HG02623 (cell line): ENCODE data around the gene DGKG.

ENCODE experiments used
- ATAC-seq: cut with Tn5 transposase; IDR thresholded peaks from one replicate; pipeline ENCODE4 v1.9.1; 2021; ENCODE audit warnings: moderate library complexity; ENCODE audit not compliant: unreplicated experiment

Gene DGKG

DNA sequence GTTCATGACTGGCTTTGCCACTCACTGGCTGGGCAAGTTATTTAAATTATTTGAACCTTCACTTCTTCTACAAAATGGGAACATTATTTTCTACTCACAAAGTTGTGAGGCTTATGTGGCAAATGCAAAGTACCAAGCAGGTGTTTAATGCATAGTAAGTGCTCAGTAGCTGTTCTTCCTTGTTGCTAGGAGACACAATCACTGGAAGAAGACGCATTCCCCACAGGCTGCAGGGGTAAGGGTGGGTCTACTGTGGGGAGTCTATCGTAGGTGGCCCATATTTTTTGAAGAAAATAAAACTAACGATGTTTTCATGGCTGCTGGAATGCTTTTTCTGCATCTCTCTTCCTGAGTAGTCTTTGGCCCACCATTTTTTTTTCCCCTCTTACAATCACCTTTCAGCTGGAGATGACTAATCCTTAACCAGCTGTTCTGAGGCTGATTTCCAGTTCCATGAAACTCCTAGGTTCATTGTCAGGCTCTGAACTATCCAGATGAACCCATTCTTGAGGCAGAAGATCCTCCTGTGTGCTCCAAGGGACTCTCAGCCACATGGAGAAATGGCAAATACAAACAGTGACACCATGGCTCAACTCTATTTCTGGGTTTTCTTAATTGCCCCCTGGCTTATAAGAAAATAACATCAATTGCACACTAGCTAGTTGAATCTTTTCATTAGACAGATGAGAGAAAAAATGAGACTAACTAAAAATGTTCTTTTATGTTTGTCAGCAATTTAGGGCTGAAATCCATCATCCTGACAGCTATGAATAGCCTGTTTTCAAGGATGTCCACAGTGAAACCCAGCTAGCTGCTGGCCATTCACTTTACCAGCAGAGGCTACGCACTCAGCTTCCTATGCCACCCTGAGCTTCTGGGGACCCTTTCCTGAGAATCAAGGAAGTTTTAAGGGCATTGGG is 144.9 kb downstream of the DGKG start:
- ATAC-seq, result no peak

DNA sequence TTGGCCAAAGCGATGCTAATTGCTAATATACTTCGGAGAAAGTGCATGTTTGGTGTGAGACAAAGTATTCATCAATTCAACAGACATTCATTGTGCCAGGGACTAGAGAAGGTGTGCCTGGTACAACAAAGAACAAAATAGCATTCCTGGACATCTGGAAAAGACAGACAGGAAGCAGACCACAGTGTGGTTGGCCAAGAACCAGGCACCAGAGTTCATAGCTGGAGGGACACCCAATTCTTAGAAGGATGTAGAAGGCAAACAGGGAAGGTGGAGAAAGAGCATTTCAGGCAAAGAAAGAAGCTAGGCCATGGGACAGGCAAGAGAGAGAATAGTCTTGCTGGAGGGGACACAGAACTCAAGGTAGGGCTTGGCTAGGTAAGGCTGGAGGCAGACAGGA is 147.4 kb downstream of the DGKG start:
- ATAC-seq, result no peak

DNA sequence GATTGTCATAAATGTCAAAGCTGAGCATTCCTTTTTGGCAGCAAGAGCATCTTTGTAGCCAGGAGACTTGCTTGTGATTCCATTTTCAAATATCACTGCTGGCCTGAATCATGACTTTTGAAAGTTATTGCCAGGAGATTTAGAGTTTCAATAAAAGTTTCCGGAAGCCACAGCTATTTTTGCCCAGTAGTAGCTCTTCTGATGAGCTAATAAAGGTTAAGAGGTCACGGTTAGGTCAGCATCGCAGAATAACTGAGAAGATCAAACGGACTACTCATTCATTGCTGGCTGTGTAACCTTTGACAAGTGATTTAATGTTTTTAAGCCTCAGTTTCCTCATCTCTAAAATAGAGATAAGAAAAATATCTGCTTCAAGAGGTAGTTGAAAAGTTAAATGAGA is 148.1 kb downstream of the DGKG start:
- no peak for ATAC-seq

DNA sequence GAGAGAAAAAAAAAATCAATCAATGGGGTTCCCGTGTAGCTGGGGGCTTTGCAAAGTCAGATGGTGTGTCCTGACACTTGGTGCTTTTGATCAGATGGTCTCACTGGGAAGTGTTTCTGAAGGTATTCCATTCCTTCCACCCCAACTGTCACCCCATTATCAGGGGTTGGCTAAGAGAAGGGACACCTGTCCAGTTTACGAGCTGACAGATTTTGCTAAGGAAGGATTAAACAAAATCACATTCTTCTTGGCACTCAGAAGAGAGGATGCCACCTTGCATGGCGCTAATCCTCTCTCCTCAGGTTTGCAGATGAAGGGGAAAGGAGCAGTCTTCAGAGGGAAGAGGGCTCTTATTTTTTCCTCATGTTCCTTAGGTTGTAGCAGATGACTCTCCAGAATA is 149.4 kb downstream of the DGKG start:
- no peak for ATAC-seq

DNA sequence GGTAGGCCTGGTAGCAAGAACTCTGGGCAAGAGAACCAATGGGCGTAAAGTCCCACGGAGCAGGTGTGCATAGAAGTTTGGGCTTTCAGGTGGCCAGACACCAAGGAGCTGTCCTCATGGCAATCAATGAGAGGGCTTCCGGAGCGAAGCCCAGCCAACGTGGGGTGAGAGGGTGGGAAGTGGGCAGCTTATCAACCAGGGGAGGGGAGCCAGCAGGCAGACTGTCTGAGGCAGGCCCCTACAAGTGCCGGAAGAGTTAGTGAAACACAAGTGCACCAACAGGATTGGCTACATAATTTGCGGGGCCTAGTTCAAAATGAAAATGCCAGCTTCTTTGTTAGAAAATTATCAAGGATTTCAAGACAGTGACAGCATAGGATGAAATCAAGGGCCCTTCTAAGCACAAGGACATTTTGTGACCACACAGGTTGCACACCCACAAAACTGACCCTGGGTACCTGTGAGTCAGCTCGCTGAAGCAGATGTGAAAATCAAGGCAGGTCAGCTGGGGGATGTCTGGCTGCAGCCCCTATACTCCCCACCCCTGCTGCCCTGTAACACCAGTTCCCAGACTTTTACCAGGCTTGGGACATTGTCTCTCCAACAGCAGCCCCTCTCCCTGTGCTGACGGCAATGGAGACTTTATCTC is 151.1 kb downstream of the DGKG start:
- ATAC-seq, result no peak

DNA sequence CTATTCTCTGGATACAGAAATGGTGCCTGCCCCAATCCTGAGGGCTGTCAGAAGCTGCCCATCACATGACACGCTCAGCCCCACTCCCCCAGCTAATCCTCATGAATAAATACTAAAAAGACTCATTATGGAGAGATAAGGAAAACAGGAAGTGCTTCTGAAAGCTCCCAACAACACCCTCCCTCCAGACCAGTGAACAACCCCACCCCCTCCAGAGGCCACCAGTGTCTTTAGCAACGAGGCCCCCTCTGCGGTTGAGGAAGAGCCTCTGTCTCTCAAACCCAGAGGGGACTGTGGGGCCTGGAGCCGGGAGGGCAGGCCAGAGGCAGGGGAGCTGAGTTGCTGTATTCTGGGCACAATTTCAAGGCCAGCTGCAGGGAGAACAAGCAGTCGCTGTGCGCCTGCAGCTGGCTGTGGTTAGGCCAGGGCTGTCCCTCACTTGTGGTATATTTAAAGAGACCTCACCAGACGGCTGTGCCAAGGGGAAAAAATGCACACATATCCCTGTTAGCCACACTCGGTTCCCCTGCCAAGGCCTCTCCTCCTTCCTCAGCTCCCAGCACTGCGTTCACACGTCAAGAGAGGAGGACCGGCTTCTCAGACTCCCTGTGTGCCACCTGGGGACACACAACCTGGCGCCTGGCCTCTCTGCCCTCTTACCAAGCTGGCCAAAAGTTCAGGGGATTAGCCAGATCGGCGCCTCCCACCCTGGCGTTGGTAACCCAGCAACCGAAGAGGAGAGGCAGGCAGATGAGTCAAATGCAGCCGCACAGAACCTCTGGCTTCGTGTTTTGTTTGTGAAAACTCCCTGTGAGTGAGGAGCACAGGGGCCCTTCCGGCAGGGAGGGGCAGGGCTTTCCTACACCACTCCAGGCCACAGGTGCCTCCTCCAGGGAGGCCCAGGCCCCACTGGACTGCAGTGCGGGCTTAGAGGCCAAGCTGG is 152.0 kb downstream of the DGKG start:
- no peak for ATAC-seq

DNA sequence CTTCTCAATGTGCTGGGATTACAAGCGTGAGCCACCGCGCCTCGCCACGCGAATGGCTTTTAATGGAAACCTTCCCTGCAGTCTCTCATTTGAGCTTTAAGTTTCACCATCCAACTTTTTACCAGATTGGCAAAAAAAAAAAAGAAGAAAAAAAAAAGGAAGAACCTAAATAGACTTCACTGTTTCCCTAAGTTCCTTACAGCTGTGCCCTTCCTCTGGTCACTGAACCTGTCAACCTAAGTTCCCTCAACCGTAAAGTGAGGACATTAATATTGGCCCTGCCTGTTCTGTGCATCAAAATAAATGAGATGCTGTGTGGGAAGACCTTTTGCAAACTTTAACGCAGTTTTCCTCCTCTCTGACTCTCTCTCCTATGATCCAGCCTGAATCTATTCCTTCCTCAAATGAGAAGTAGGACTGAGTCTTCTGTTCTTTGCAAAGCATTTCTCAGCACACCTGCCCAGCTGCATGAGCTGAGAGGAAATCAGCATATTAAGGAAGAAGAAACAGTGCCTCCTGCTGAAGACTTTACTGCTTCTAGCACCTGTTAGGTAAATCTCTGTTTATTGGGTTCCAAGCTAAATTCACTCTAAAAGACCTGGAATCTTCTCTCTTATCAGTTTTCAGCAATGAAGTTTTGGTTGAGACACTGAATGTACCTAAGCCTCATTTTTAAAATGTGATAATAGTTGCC is 153.6 kb downstream of the DGKG start:
- ATAC-seq, result no peak

DNA sequence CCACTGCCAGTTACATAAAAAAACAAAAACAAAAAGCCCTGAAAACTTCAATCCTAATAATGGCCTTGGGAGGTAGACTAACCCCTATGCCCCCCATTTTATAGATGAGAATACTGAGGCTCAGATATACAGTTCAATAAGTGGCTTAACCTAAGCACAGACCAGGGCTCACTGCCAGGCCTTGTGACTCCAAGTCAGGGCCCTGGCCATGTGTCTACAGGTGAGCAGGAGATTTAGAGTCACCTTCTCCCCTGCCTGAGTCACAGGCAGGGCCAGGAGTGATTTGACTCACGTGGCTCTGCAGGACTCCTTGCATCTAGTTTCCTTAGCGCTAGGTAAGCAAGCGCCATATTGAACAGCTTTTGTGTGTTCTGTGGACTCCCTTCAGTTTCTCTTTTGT is 154.5 kb downstream of the DGKG start:
- ATAC-seq, result no peak

DNA sequence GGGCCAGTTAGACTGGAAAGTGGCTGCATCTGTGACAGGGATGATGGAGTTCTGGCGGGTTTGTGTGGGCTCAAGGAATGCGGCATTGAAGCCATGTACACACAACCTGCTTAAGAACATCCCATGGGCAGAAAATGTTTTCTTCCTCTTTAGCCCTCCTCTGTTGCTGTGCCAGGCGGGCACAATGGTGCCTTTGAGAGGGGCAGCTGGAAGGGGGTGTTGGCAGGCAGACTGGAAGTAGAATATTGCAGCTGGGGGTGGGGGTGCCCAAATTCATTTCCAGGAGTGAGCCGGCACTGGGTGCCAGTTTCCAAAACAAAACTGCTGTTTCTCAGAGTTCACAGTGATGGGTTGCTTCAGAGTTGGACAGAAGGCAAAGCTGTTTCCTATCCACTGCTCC is 161.3 kb downstream of the DGKG start:
- no peak for ATAC-seq

DNA sequence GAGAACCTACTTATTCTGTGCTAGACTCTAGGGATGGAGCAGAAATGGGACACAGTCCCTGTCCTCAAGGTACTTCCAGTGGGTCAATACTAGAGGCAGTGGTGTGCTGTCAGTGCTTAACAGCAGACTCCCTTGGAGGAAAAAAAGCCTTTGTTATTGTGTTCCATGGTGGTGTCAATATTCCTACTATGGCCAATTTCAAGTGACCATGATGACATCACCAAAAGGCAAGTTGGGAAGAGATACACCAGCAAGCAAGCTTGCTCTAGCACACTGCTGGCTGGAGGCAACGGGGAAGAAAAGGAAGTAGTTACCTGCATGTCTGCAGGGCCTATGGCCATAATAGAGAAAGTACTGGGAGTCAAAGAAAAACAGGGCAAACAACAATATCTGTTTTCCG is 163.6 kb downstream of the DGKG start:
- no peak for ATAC-seq

DNA sequence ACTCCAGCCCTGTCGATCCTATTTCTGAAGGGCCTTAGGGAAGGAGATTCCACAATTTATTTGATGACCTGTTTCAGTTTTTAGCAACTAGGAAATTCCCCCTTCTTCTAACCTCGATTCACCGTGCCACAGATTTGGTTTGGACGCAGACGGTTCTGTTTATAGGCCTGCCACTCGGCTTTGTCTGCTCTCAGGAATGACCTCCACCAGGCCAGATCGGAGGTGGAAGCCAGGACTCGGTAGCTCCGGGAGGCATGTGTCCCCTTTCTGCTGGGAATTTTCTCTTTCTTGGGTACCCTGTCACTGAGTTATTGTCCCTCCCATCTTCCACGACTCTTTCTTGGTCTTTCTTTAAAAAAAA is 167.6 kb downstream of the DGKG start:
- ATAC-seq, result no peak

DNA sequence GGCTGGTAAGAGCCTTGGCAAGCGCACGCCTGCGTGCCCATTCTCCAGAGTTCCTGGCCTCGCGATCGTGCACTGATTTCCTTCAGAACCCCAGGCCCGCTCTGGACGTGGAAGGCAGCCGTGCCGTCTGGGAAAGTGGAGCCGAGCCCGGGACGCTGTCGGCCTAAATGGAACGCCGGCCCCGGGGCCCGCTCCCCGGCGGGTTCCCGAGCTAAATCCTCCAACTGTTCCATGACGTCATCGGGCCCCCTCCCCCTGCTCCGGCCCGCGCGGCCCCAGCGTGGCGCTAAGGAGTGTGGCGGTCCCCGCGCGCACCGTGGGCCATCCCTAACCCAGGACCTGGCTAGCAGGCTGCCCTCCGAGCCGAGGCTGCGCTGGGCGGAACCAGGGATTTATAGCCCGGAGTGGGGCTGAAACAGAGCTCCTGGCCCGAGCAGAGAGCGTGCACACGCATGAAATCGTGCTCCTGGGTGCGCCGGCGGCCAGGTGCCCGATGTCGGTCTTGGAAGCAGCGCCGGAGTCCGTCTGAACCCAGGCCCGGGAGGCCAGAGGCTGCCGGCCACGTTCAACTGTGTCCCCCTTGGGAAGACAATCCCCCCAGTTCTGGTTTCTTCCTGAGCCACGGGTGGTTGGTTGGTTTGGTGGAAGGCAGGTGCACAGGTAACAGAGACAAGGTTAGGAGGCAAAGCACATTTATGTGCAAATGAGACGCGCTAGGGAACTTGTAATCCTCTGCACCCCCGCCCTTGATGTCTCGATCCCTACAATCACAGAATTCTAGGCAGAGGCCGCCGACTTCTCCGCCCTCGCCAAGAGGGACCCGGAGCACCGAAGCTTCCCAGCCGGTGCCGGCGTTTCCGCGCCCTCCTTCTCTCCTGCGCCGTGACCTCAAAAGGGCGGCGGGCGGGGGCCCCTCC is 168.2 kb downstream of the DGKG start:
- no peak for ATAC-seq

DNA sequence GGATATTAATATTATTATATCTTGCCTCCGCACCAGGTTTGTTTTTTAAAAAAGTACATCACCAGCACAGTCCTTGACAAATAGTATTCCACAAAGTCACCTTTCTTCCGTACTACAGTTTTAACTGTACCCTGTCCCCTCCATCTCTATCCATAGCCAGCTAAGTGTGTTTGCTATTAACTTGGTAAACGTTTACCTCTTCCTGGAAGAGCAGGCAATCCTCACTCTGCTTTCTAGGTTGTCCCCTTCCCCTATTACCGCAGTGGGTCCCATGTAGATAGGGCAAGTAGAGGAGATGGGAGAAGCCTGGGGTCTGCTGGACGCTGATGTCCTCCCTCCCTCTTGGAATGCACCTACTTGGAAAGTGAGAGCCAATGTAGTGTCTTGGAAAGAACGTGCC is 169.2 kb downstream of the DGKG start:
- ATAC-seq, result no peak

DNA sequence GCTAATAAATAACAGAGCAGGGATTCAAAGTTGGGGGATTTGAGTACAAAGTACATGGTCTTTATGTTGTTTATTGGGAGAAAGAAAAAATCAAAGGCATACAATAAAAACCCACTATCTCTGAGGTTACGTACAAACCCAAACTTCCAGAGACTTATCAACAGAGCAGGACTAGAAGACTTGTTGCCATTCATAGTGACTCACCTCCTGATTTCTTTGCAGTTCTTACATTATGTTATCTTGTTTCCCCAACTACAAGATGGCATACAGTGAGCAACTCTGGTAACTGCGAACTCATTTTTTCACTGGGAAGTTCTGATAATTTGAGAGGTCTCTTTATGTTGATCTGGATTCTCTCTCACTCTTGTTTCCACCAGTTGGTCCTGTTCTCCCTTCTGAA is 172.5 kb downstream of the DGKG start:
- ATAC-seq, result no peak

DNA sequence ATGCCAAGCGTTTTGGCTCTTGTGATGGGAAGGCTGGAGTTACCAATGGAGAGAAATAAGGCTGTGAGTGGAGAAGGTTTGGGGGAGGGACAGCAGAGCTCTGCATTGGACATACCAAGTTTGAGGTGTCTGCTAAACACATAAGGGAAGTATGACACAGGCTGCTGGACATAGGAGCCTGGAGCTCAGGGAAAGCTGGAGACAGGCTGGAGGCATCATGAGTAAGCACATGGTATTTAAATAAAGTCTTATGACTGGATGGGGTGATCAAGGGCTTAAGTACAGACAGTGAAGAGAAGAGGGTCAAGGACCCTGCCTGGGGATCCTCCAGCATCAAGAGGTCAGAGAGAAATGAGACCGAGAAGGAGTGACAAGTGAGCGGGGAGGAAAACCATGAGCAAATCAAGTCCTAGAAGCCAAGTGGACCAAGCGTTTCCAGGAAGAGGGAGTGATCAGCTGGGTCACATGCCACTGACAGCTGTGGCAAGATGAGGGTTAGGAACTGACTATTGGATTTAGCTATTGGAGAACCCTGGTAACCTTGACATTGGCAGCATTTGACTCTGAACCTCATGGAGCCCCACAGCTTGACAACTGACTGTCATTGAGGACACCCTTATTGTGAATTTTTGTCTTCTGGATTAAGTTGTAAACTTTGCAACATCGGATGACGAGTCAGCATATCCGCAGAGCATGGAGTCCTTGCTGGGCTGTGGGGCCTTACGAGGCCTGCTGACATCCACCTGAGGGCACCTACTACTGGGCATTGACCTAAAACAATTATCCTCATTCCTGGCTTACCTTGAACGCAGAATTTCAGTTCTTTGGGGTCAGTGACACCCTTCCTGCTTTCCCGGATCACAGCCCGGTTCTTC is 174.4 kb downstream of the DGKG start:
- no peak for ATAC-seq

DNA sequence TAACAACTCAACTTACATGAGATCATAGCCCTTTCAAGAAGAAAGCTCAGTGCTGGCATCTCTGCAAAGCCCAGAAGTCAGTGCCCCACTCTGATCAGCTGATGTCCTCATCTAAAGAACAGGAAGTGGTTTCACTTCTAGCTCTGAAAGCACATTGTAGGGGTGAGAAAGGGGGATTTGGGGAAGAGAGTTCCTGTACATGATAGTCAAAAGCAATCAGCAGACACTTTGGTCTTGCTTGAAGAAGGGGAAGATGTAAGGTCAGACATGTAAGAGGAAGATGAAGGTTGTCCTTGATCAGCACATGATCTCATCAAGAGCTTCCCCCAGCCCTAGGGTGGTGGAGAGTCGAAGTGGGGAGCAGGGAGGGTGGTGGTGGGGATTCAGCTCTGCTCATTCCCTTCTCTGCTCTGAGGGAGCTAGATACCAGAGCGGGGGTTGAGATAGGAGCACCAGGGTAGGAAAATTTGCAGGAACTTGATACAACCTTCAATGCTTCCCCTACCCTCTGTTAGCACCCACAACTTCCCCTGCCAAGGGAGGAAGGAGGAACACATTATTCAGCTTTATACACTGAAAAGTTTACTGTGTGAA is 176.7 kb downstream of the DGKG start:
- ATAC-seq, result no peak

DNA sequence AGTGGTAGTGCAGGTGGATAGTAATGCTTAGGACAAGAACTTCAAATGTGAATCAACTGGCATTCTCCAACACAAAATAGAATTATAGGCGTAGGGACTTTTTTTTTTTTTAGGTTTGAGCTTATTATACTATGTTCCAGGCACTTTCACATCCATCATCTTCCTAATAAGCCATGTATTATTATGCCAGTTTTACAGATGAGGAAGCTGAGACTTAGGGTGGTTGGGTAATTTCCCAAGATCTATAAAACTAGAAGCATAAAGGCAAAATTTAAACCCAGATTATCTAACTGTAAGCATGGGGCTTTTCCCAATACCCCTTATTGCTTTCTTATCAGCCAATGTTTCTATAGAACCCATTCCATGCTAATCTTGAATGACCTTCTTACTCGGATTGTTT is 178.0 kb downstream of the DGKG start:
- ATAC-seq, result no peak

DNA sequence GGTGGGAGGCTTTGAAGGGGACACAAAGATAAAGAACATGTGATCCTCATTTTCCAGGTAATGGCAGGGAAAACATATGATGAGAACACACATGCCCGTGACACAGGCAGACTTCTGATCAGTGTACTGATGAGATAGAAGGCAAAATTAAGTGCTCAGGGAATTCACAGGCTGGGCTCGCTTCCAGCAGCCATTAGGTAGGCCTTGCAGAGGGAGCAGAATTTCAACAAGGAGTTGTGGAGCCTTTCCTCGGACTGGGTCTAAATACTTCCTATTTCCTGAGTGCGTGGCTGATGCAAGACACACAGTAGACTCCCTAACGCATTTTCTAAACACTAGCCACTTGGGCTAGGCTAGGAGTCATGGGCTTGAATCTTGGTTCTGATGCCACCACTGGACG is 179.2 kb downstream of the DGKG start:
- no peak for ATAC-seq

DNA sequence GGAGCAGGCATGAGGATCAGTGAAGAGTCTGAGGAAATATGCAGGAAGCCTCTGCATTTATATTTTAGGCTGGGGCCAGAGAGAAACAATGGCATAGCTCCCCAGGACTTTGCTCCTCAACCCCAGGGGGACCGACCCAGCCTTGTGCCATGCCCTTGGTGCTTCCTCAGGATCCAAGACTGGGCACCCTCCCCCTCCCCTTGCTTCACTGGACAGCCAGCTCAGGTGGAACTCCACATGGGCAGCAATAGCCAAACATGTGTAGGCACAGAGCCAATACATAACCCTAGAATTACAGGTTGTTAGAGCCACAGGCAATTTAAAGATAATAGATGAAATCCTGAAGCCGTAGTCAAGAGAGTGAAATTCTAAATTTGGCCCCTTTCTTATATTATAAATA is 180.1 kb downstream of the DGKG start:
- ATAC-seq, result no peak
